GM19452 (cell line): ENCODE data around the gene GNAQ.

Source experiments
- ATAC-seq: cut with Tn5 transposase; IDR thresholded peaks from one replicate; pipeline ENCODE4 v1.9.1; 2021; ENCODE audit not compliant: unreplicated experiment

The GNAQ gene

DNA sequence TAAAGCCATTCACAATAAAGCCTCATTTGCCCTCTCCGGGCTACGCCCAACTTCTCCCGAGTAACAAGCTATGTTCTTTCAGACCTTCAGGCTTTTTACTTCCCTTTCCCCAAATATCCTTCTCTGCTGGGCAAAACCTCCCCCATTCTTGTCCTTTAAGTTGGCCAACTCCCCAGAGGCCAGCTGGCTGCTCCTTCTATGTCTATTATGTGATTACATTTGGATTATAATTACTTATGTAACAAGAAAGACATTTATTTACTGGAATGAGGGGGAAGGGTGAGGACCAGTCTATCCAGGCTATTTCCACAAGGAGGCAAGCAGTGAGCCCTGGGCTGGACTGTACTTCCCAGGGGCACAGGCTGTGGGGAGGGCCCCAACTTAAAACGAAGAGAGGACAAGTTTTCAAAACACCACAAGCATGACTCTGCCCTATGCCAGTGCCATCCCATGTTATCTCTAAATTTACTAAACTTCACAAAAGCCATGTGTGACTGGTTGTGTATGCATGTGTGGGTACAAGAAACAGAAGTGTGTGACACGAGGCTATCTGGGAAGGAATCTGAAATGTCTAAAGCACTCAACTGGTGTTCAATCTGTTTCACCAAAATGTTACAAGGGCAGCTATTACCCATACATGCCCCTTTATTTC lies 84.5 kb downstream of the GNAQ start:
- ATAC-seq = no peak

DNA sequence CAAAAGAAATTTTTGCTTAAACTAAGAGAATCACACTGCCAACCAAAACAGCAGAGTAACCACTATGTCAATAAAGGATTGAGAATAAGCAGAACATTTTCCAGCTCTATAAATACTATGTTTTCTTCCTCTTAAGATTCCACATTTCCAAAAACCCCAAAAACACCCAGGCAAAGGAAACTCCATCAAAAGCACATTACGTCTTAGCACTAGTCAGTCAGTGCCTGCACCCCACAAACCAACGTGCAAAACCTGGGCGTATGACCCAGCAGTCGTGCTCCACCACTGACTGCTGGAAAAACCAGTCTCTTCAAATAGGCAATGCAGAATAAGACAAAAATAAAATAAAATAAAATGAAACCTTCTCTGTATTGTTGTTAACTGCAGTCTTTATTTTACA lies 85.3 kb downstream of the GNAQ start:
- no peak for ATAC-seq

DNA sequence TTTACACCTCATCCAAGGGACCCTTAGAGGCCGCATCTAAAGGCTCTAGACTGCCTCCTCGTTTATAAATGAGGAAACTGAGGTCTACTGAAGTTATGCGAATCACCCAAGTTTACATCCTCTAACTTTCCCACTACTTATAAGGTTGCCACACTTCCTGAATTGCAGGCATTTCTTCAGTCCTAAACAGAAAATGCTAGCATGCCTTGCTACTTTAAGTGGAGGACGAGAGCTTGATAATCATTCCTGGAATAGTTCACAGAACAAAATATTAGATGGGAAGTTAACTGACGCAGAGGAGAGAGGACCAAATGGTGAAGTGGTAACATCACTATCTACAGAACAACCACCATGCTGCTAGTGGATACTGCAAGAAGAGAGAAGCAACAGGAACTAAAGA lies 85.8 kb downstream of the GNAQ start:
- ATAC-seq = no peak

DNA sequence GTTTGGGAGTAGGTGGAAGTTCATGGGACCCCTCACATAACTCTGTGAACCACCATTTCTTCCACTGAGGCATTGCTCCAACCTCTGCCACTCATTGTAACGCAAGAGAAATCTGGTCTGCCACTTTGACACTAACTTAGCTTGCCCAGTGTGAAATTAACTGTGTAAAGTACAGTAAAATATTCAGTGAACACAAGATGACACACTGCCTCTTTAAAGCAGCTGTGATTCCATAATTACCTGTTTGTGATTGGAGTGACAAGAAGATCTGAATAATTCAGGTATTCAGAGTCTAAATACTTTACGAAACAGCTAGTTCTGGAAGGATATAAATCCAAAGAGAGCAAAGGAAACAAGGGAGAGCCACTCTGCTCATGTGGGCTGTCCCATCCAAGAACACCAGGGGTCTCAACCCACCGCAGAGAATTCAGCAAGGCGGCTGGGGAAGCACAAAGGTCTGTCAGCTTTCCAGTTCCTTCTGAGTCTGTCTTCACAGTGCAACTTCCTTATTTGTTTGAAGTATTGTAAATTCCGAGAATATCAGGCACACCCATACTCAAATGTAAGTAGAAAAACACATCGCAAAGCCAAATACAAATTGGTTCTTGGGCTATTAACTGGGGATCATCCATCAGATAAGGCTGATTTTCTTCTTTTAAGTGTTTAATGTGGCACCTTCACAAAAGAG lies 86.9 kb downstream of the GNAQ start:
- no peak for ATAC-seq

DNA sequence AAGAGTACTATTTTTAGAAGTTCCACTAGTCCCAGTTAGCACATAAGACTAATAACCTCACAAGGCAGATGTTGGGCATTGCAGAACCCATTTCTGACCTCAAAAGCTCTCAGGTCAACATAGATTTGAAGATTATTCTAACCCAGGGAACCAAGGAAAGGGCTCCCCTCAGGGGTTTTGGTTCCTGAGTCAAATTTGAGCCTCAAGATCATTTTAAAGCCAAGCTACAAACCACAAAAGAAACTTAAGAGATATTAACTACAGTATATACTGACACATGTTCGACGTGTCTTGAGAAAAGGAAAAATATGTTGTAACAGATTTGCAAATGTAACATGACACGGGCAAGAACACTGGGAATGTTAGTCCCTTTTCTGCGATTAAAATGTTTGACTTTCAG lies 88.6 kb downstream of the GNAQ start:
- ATAC-seq = no peak

DNA sequence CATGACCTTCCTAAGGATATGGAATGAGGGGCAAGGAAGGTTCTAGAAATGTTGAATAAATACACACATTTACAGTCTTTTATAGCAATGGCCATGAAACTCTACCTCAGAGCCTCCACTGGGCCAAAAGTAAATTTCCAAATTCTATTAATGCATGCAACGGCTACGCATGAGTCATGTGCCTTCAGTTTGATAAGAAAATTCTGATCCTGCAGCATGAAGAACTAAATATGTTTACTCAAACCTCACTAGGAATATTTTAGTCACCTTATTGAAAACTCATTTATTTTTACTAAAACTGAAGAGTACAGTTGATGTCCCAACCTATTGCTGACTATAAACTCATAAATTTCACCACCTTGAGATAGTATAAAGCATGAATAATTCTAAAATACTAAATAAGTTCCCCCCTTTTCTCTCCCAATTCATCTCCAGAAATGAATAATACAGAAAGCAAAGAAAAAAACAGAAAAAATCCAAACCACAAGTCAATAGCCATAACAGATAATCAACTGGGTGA lies 92.4 kb downstream of the GNAQ start:
- ATAC-seq = no peak

DNA sequence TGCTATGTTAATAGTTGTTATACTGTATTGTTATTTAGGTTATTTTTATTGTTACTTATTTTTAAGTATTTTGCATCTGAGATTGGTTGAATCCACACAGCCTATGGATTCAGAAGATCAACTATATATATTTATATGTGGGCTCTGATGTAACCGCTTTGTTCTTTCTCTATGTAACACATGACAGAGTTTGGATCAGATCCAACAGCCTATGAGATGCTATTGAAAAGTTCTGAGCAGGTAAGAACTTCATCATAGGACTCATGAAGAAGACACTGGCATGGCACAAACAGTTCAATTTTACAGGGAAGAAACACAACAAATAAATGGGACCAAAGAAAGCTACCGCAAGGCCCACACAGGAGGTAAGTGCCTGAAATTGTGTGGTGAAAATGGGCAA lies 93.4 kb downstream of the GNAQ start:
- no peak for ATAC-seq

DNA sequence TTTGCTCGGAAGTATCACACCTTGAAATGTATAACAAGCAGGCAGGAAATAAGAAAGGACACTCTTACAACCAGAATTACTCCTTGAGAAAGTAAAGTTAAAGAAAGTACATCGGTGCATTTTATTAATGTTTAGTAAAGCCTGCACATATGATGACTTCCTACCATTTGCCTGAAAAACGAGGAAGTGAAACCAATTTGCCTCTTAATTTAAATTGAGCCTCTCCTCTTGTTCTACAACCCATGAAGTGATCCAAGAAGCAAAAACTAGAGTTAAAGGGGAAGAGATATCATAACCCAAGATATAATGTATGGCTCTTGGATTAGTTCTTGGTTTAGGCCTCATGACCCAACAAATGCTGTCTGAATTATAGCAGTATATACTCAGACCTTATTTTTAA lies 95.6 kb downstream of the GNAQ start:
- no peak for ATAC-seq

DNA sequence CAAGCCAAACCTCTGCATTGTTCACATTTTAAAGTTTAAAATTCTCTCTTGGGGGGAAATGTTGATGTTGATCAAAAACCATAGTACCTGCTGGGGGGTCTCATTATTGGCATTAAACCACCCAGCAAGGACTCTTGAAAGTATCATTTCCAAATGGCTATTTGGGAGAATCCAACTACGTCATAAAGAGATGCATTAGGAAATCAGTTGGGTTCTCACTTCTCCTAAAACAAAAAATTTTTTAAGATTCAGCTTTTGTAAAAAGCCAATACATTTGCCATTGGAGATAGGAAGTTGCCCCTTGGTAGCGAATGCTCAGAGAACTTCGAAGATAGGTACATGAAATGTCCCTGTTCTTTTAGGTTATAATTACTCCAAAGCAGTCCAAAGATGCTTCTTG lies 96.4 kb downstream of the GNAQ start:
- ATAC-seq = no peak

DNA sequence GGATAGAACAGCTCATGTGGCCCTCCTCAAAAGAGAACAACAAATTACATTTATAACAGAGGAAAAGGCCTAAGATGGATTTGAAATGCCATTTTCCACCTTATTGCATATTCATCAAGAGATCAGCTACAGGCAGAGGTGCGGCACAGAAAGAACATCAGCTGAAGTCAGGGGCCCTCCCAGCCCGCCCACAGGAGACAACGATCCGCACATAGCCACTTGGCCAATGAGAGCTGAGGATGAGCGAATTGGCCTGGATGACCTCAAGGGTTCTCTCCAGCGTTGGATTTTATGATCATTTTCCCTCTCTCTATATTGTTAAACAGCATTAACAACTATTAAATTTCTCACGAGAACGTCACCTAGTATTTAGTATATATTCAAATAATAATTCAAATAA lies 97.6 kb downstream of the GNAQ start:
- no peak for ATAC-seq

DNA sequence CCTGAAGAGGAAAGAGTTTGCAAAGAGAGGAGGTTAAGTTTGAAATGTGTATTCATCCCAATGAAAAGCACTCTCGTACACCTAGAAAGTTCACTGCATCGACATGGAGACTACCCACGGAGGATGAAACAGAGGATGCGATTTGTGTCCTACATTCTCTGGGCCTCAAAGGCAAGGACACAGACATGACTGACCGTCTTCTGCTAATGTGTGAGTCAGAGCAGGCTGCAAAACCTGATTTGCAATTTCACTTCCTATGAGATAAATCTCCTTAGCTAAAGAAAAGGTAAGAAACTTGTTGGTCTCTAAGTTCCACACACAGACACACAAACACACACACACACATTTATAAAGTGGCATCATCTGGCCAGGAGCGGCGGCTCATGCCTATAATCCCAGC lies 98.6 kb downstream of the GNAQ start:
- no peak for ATAC-seq

DNA sequence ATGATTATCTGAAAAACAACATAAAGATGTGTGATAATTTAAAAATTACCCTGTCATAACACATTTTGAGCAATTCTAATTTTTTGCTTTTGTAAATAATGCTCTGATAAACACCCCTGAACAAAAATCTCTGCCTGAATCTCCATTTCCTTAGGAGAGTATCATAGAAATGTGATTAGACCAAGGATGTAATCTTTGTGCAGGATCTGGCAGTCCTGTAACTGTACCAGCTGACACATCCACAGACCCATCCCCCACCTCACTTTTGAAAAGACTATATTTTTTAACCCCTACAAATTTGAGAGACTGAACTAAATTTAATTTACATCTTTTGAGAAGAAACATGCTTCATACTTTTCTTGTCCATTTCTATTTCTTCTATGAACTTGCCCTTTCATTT lies 101.7 kb downstream of the GNAQ start:
- ATAC-seq = no peak

DNA sequence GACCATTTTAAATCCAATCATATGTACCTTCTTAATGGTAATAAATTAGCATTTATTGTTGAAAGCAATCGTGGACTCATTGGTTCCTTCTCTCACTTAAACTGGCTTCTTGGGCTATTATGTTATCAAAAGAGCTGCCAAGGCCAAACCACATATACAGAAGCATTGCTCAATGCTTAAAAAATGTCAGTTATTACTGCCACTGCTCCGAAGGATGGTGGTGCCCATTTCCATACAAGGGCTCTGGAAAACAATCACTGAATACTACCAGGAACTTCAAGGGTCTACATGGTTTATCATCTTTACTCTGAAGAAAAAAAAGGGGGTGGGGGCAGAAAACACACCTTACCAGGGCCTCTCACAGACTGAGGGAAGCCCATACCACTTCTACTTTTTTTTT lies 104.3 kb downstream of the GNAQ start:
- no peak for ATAC-seq

DNA sequence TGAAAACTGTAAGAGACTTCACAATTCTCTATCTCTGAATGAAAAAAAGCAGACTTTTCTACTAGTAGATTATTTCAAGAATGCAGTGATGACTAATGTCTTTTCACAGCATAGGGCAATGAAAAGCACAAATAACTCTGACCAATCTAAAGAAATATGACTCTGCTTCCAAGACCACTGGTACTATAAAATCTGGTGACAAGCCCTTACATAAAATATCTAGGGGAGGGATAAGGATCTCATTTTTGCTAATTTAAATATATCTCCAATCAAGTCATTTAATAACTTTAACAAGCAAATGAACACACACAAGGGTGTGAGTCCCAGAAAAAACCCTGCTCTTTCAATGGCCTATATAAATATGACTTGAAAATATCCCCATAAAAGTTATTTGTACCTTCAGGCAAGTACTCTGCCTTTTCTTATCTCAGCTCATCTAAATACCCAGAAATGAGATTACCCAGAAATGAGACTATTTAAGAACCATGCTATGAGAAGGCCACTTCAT lies 105.2 kb downstream of the GNAQ start:
- no peak for ATAC-seq

DNA sequence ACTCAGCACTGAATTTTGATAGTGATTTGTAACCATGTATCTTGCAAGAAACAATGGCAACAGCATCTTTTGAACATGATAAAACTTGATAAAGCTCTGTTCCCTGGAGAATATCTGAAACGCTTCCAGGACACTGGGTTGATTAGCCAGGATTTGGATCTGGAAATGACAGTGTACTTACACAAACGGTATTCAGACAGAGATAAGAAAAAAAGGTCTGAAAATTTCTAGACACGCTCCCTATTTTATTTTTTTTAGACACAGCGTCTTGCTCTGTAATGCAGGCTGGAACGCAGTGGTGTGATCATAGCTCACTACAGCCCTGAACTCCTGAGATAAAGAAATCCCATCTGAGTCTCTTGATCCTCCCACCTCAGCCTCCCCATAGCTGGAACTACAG lies 109.0 kb downstream of the GNAQ start:
- ATAC-seq = no peak

DNA sequence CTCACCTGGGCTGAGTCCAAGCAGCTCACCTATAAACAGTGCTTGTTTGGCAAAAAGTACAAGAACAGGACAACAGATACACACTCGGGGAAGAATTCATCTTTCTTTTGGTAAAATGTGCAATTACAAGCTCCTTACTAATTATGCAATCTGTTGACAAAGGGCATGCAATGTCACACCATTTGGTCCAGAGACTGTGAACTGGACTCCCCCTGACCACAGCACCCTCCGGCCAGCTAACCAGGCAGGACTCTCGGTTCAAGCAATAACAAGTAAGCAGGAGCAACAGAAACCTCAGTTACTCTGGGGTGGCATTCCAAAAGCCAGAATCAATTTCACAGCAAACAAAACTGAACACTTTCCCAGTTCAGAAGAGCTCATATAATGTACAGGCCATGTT lies 113.8 kb downstream of the GNAQ start:
- no peak for ATAC-seq

DNA sequence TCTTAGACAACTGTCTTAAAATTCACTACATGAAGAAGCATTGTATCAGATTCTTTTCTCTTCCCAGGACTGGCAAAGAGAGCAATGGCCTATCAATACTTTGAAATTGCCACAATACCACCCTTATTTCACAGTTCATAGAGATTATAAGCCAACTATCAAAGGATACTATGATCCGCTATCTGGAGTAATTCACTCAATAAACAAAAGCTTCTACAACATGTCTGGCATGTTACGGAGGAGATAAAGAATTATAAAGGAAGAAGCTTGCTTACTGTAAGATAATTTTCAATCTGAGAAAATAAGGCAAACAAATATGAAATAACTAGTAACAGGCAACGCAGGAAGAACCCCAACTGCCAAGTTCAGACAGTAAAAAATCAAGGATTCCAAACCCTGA lies 114.8 kb downstream of the GNAQ start:
- ATAC-seq = no peak

DNA sequence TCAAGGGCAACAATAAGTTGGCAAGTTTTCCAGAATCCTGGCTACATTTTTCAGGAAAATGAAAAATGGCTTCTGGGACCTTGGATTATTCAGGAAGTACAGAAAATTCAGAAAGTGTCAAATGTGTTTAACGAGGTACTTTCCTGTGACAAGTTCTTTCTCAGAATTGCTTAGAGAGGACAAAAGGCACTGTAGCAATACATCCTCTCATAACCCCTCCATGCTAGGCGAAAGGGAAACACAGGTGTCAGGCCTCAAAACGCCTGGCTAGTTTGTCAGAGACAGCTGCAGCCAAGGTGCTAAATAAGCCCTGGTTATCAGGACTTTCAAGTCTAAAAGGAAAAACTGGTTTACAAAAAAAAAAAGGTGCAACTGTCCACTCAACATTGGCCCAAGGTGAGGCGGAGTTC lies 115.2 kb downstream of the GNAQ start:
- no peak for ATAC-seq

DNA sequence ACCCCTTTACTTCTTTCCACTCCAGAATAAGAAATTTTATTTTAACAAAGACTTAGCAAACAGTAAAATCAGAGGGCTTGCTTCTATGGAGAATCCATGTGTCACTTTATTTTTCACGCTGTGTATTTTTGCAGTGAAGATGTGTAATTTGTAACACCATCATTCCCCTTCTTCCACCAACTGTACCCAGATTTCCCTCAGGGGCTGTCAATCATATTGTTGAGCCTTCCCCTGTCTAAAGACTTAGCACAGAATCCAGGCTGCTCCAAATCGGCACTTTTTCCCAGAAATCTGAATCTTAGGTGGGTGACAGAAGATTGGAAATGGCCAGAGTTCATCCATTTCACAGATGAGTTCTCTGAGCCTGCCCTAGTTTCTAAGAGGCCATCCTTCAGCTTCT lies 115.9 kb downstream of the GNAQ start:
- no peak for ATAC-seq

DNA sequence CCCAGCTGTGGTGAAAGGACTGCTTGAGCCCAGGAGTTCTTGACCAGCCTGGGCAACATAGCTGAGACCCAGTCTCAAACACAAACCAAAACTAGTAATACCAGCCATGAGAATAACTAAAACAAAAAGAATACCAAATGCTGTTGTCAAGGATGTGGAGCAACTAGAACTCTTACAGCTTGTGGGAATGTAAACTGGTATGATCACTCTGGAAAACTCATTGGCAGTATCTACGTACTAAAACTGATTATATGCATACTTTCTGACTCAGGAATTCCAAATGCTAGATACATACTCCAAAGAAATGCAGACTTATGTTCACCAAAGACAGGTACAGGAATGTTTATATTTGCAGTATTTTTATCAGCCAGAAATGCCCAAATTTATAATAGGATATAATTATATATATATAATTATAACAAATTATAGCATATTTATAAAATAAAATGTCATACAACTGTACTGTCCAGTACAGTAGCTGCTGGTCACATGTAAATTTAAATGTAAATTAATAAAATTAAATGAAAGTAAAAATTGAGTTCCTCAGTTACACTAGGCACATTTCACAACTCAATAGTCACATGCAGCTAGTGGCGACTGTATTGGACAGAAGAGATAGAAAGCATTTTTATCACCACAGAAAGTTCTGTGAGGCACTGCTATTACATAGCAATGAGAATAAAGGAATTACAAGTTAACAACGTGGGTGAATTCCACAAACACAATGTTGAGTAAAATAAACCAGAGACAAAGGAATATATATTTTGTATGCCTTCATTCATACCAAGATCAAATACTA lies 118.5 kb downstream of the GNAQ start:
- no peak for ATAC-seq

DNA sequence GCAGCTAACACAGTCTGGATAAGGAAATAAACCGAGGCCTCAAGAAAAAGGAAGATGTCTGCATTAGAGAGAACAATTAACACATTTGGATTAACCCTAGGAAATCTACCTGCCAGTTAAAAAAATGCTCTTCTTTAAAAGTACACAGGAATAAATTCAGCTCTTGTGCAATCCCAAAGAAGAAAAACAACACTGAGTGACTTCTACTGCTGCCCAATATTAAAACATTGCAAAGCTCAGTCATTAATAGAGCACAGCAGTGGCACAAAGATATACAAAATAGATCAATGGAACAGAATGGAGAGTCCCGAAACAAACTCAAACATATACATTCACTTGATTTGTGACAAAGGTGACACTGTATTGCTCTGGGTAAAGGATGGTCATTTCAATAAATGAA lies 119.7 kb downstream of the GNAQ start:
- ATAC-seq = no peak

DNA sequence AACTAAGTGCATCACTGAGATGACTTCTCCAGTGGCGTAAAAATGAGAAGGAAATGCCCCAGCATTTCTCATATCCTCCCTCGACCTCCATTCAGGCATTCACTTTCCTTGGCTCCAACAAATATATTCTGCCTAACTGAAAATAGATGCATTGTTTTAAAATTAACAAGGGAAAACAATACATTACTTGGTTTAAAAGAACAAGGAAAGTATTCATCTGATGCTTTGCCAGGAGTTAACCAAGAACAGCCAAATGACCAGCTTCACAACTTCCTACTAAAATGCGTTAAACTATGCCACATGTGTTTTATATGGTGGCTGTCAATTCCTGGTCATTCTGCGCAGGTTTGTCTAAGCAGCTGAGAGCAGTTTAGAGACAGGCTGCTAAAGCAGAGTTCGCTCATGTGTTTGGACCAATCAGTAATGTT lies 121.4 kb downstream of the GNAQ start:
- ATAC-seq = no peak
